ENCODE measurements around the gene HM13. TPM values are rescaled to one million over a fixed set of nuclear protein-coding genes. Genes with fewer than 3 reads are reported as not detected.
A peak's percentile ranks its signal among the peaks of the same experiment; 100 is the strongest.

The HM13 gene
- total and polyA plus RNA-seq, 2 of the 13 experiments (the other 11 are each of a cell fraction or from before 2014, with no cell fraction given) = 118 to 243 TPM

- TF ChIP-seq ZNF841 (CRISPR knock-in tag; IDR thresholded peaks at IDR 0.05; ENCODE audit: borderline replicate concordance) (no peak), ZNF550 (CRISPR knock-in tag; IDR thresholded peaks at IDR 0.05; ENCODE audit: borderline replicate concordance) (no peak), ZBTB10 (CRISPR knock-in tag; IDR thresholded peaks at IDR 0.05; ENCODE audit: borderline replicate concordance) (no peak; the same call in 1 of the 2 replicates), ATF7 (IDR thresholded peaks at IDR 0.05) (no peak), ATF7 (CRISPR knock-in tag; IDR thresholded peaks at IDR 0.05) (peak; percentile 64; the same call in 1 of the 2 replicates), ZNF317 (CRISPR knock-in tag; IDR thresholded peaks at IDR 0.05) (no peak; the same call in 1 of the 2 replicates), ZNF207 (IDR thresholded peaks at IDR 0.05; ENCODE audit: borderline replicate concordance) (no peak), ZNF652 (CRISPR knock-in tag; IDR thresholded peaks at IDR 0.05; ENCODE audit: borderline replicate concordance, low read depth) (no peak), FOXO4 (CRISPR knock-in tag; conservative IDR thresholded peaks at IDR 0.05) (no peak), NBN (conservative IDR thresholded peaks at IDR 0.05) (no peak), ELF3 (CRISPR knock-in tag; IDR thresholded peaks at IDR 0.05) (no peak; the same call in 1 of the 2 replicates), CAMTA2 (CRISPR knock-in tag; IDR thresholded peaks at IDR 0.05; ENCODE audit: borderline replicate concordance) (0 out of 2 replicates have a peak, but pooled peaks have one; percentile 86), KAT2B (IDR thresholded peaks at IDR 0.05; ENCODE audit: borderline replicate concordance, low read depth, low read length) (no peak), ZNF441 (CRISPR knock-in tag; IDR thresholded peaks at IDR 0.05; ENCODE audit: borderline replicate concordance) (no peak), PLRG1 (conservative IDR thresholded peaks at IDR 0.05) (no peak), SKI (IDR thresholded peaks at IDR 0.05; ENCODE audit: partially characterized antibody) (no peak), MLLT10 (CRISPR knock-in tag; IDR thresholded peaks at IDR 0.05) (no peak), ZNF761 (CRISPR knock-in tag; conservative IDR thresholded peaks at IDR 0.05) (no peak)
- TF ChIP-seq, protein P1, sequence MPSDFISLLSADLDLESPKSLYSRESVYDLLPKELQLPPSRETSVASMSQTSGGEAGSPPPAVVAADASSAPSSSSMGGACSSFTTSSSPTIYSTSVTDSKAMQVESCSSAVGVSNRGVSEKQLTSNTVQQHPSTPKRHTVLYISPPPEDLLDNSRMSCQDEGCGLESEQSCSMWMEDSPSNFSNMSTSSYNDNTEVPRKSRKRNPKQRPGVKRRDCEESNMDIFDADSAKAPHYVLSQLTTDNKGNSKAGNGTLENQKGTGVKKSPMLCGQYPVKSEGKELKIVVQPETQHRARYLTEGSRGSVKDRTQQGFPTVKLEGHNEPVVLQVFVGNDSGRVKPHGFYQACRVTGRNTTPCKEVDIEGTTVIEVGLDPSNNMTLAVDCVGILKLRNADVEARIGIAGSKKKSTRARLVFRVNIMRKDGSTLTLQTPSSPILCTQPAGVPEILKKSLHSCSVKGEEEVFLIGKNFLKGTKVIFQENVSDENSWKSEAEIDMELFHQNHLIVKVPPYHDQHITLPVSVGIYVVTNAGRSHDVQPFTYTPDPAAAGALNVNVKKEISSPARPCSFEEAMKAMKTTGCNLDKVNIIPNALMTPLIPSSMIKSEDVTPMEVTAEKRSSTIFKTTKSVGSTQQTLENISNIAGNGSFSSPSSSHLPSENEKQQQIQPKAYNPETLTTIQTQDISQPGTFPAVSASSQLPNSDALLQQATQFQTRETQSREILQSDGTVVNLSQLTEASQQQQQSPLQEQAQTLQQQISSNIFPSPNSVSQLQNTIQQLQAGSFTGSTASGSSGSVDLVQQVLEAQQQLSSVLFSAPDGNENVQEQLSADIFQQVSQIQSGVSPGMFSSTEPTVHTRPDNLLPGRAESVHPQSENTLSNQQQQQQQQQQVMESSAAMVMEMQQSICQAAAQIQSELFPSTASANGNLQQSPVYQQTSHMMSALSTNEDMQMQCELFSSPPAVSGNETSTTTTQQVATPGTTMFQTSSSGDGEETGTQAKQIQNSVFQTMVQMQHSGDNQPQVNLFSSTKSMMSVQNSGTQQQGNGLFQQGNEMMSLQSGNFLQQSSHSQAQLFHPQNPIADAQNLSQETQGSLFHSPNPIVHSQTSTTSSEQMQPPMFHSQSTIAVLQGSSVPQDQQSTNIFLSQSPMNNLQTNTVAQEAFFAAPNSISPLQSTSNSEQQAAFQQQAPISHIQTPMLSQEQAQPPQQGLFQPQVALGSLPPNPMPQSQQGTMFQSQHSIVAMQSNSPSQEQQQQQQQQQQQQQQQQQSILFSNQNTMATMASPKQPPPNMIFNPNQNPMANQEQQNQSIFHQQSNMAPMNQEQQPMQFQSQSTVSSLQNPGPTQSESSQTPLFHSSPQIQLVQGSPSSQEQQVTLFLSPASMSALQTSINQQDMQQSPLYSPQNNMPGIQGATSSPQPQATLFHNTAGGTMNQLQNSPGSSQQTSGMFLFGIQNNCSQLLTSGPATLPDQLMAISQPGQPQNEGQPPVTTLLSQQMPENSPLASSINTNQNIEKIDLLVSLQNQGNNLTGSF (CRISPR knock-in tag; IDR thresholded peaks at IDR 0.05) = no peak
- TF ChIP-seq, protein P2, sequence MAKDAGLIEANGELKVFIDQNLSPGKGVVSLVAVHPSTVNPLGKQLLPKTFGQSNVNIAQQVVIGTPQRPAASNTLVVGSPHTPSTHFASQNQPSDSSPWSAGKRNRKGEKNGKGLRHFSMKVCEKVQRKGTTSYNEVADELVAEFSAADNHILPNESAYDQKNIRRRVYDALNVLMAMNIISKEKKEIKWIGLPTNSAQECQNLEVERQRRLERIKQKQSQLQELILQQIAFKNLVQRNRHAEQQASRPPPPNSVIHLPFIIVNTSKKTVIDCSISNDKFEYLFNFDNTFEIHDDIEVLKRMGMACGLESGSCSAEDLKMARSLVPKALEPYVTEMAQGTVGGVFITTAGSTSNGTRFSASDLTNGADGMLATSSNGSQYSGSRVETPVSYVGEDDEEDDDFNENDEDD (CRISPR knock-in tag; IDR thresholded peaks at IDR 0.05; ENCODE audit: borderline replicate concordance) = no peak
Observed at GRCh38 chr20:31573555-31574321, 59.5 kb downstream of the HM13 start (continued).

Measured in HepG2 (cell line).